ENCODE results near the gene RFX5. TPM values are rescaled to one million over a fixed set of nuclear protein-coding genes. Genes with fewer than 3 reads are reported as not detected.

RFX5 gene
- total RNA-seq, 1 experiment from 2014 or later: 34.1 TPM

GRCh38 chr1:151368393-151369301 is 21.6 kb upstream of the RFX5 start:
- intact Hi-C loops (cut with micrococcal nuclease): no loop called here
- H3K27ac ChIP-seq (ENCODE audit: low read length): no peak overlapping the region
- no peak overlapping the region for H2AFZ ChIP-seq (ENCODE audit: low read length)
- DNase-seq: no peak
- no peak overlapping the region for H3K4me3 ChIP-seq (ENCODE audit: low read length)
- no peaks in the 10 kb centered on the region; the same call in 1 of the 2 replicates for H3K9me3 ChIP-seq (ENCODE audit: low read length)
- CTCF ChIA-PET: no interaction called here
- no peaks in the 10 kb centered on the region for H3K79me2 ChIP-seq (ENCODE audit: low read length)
- POLR2A ChIA-PET (ENCODE audit: unreplicated experiment): interaction anchor here (0.6 kb wide), 2 partner anchors 120 to 469 kb away, joined by 3 read pairs; no protein-coding TSS in a partner anchor
- BruUV-seq (replicated peaks): no TSS peak
- H3F3A ChIP-seq (ENCODE audit: low read length, unreplicated experiment): no peaks in the 10 kb centered on the region
- no peak for ATAC-seq
- H3K9me2 ChIP-seq (replicated peaks; ENCODE audit: low read length): no peaks in the 10 kb centered on the region
- peaks cover 8% of the 10 kb centered on the region for H3K36me3 ChIP-seq (ENCODE audit: low read depth, low read length)
- no peaks in the 10 kb centered on the region for H3K27me3 ChIP-seq (ENCODE audit: low read length)
- no peaks in the 10 kb centered on the region for H4K20me1 ChIP-seq (ENCODE audit: low read length)
- H3K4me2 ChIP-seq (ENCODE audit: low read length): no peak overlapping the region
- TF ChIP-seq EZH2phosphoT487 (IDR thresholded peaks at IDR 0.05; ENCODE audit: borderline replicate concordance, low read length) (no peak), EZH2 (IDR thresholded peaks at IDR 0.05; ENCODE audit: low read length, unreplicated experiment) (no peak), CTCF (conservative IDR thresholded peaks at IDR 0.05; ENCODE audit: low read depth, low read length) (no peak)
- H3K4me1 ChIP-seq (ENCODE audit: insufficient read depth, low read length): peaks cover 24% of the 10 kb centered on the region
- H3K9ac ChIP-seq (ENCODE audit: low read length): no peak overlapping the region

- no peaks in the 10 kb centered on the region for H3F3A ChIP-seq (ENCODE audit: low read length, unreplicated experiment)
- no peaks in the 10 kb centered on the region for H3K27me3 ChIP-seq (ENCODE audit: low read length)
- H2AFZ ChIP-seq (ENCODE audit: low read length): no peak overlapping the region
- POLR2A ChIA-PET (ENCODE audit: unreplicated experiment): interaction anchor here (0.6 kb wide), 1 partner anchor 121 kb away, joined by 3 read pairs; no protein-coding TSS in a partner anchor
- H3K79me2 ChIP-seq (ENCODE audit: low read length): no peaks in the 10 kb centered on the region
- peaks cover 8% of the 10 kb centered on the region for H3K36me3 ChIP-seq (ENCODE audit: low read depth, low read length)
- peaks cover 21% of the 10 kb centered on the region for H3K4me1 ChIP-seq (ENCODE audit: insufficient read depth, low read length)
- no peak for ATAC-seq
- no peak overlapping the region for H3K4me2 ChIP-seq (ENCODE audit: low read length)
- CTCF ChIA-PET: no interaction called here
- no peaks in the 10 kb centered on the region for H4K20me1 ChIP-seq (ENCODE audit: low read length)
- no peak overlapping the region for H3K9ac ChIP-seq (ENCODE audit: low read length)
- H3K9me2 ChIP-seq (replicated peaks; ENCODE audit: low read length): no peaks in the 10 kb centered on the region
- no peaks in the 10 kb centered on the region; the same call in 1 of the 2 replicates for H3K9me3 ChIP-seq (ENCODE audit: low read length)
- no peak for TF ChIP-seq EZH2phosphoT487 (IDR thresholded peaks at IDR 0.05; ENCODE audit: borderline replicate concordance, low read length)
- TF ChIP-seq EZH2 (IDR thresholded peaks at IDR 0.05; ENCODE audit: low read length, unreplicated experiment): no peak
- no peak for TF ChIP-seq CTCF (conservative IDR thresholded peaks at IDR 0.05; ENCODE audit: low read depth, low read length)
- H3K4me3 ChIP-seq (ENCODE audit: low read length): no peak overlapping the region
- no peak overlapping the region for H3K27ac ChIP-seq (ENCODE audit: low read length)
- intact Hi-C loops (cut with micrococcal nuclease): no loop called here
- no TSS peak for BruUV-seq (replicated peaks)
- DNase-seq: no peak
Observed at GRCh38 chr1:151367658-151368392, 20.8 kb upstream of the RFX5 start.

Measured in PC-3 (cell line).